ENCODE data around the gene CABCOCO1.

GRCh38 chr10:61814160-61814559, 151.4 kb downstream of the CABCOCO1 start:
- no peak for TF ChIP-seq EP300 (IDR thresholded peaks at IDR 0.05)
- TF ChIP-seq CTCF (IDR thresholded peaks at IDR 0.05): no peak
- no peak for TF ChIP-seq POLR2A (IDR thresholded peaks at IDR 0.05)
- TF ChIP-seq POLR2AphosphoS5 (IDR thresholded peaks at IDR 0.05): no peak

Data from sigmoid colon (tissue), 4 donors.